Stimulated activated CD8-positive, alpha-beta memory T cell treated with anti-CD3 and anti-CD28 coated beads, Interleukin-15, amount 100 ng/mL, for 48 hours (primary cell): ENCODE results near the gene ZBTB46.
"Not testable (repeated sequence)": the region's sequence is repeated elsewhere in the genome, so short reads cannot be mapped to it uniquely, and the experiment has no call there.

Experiments
- DNase-seq, 2 donors: peaks; one replicate each; pipeline ENCODE4 v3.0.0-alpha.2; 2020; ENCODE audit warnings: low read depth in 2 of 2

ZBTB46 gene

GRCh38 chr20:63814891-63815614, 16.0 kb downstream of the ZBTB46 start:
- DNase-seq: no peak

- no peak for DNase-seq
Measured at GRCh38 chr20:63811491-63811875, 19.6 kb downstream of the ZBTB46 start.

- DNase-seq: no peak
Measured at GRCh38 chr20:63810730-63811490, 20.2 kb downstream of the ZBTB46 start.

- DNase-seq: no peak
Measured at GRCh38 chr20:63809856-63810255, 21.2 kb downstream of the ZBTB46 start.

GRCh38 chr20:63808964-63809674, 21.9 kb downstream of the ZBTB46 start:
- DNase-seq: no peak

GRCh38 chr20:63808145-63808724, 22.8 kb downstream of the ZBTB46 start:
- DNase-seq: no peak

GRCh38 chr20:63807654-63808053, 23.4 kb downstream of the ZBTB46 start:
- no peak for DNase-seq

- DNase-seq: no peak
Measured at GRCh38 chr20:63804308-63804636, 26.8 kb downstream of the ZBTB46 start.

- DNase-seq: no peak
Measured at GRCh38 chr20:63802469-63803240, 28.4 kb downstream of the ZBTB46 start.

- DNase-seq: not testable (repeated sequence)
Measured at GRCh38 chr20:63801174-63801573, 29.9 kb downstream of the ZBTB46 start.

GRCh38 chr20:63800411-63800810, 30.7 kb downstream of the ZBTB46 start:
- not testable (repeated sequence) for DNase-seq

- DNase-seq: not testable (repeated sequence)
Measured at GRCh38 chr20:63799127-63799526, 31.9 kb downstream of the ZBTB46 start.

GRCh38 chr20:63797175-63797574, 33.9 kb downstream of the ZBTB46 start:
- not testable (repeated sequence) for DNase-seq

GRCh38 chr20:63795178-63795830, 35.8 kb downstream of the ZBTB46 start:
- no peak for DNase-seq

- DNase-seq: no peak
Measured at GRCh38 chr20:63794614-63795013, 36.5 kb downstream of the ZBTB46 start.

GRCh38 chr20:63792866-63793265, 38.2 kb downstream of the ZBTB46 start:
- no peak for DNase-seq

- no peak for DNase-seq
Measured at GRCh38 chr20:63791497-63792156, 39.4 kb downstream of the ZBTB46 start.

GRCh38 chr20:63790572-63791168, 40.4 kb downstream of the ZBTB46 start:
- DNase-seq: no peak

- no peak for DNase-seq
Measured at GRCh38 chr20:63789836-63790571, 41.1 kb downstream of the ZBTB46 start.
